HEK293 (cell line): ENCODE data around the gene FXN.

ENCODE experiments used
- CTCF ChIA-PET: fragments of 350-600 bp; formaldehyde crosslinking; extraction: SDS; loops from one replicate; lab custom pipeline; 2021; ENCODE audit warnings: antibody characterized with exemption; lab: Yijun Ruan, JAX
- POLR2A ChIA-PET: fragments of 300-600 bp; formaldehyde crosslinking; extraction: SDS; loops from one replicate; lab custom pipeline; 2020; ENCODE audit warnings: antibody characterized with exemption, inconsistent platforms; lab: Yijun Ruan, JAX
- H3K27ac ChIP-seq: fragments of 200-500 bp; sonication (Bioruptor generic); 2 replicates; pipeline ENCODE4 v1.5.1; 2014; ENCODE audit warnings: low read depth, low read length, control low read depth, inconsistent platforms; ENCODE audit errors: extremely low read depth
- H3K36me3 ChIP-seq, 2 experiments: fragments of 200-500 bp in 1 of 2; sonication (Bioruptor generic) in 1 of 2; 1 replicate in 1 of 2; 2 replicates in 1 of 2; pipeline ENCODE4 v1.5.1; 2014 to 2017; ENCODE audit warnings: inconsistent platforms in 2 of 2, low read length in 2 of 2; ENCODE audit not compliant: control insufficient read depth in 2 of 2, insufficient read depth in 1 of 2
- H3K4me1 ChIP-seq: fragments of 200-500 bp; sonication (Bioruptor generic); 2 replicates; pipeline ENCODE4 v1.5.1; 2014; ENCODE audit warnings: mild to moderate bottlenecking, low read length, inconsistent platforms; ENCODE audit not compliant: control insufficient read depth, insufficient read depth
- H3K4me3 ChIP-seq: 2 replicates; pipeline ENCODE4 v1.5.1; 2011; ENCODE audit warnings: low read depth, mild to moderate bottlenecking, control low read depth, low read length, moderate library complexity
- H3K9me3 ChIP-seq: fragments of 200-500 bp; sonication (Bioruptor generic); 2 replicates; pipeline ENCODE4 v1.5.1; 2014; ENCODE audit warnings: low read depth, low read length, inconsistent platforms; ENCODE audit not compliant: control insufficient read depth, insufficient read depth
- ATF2 ChIP-seq: fragments of 450-650 bp; formaldehyde crosslinking; IDR thresholded peaks from 2 replicates; pipeline ENCODE4 v1.5.1; 2016; ENCODE audit warnings: missing biosample characterization, missing genetic modification characterization, low read depth
- ELK4 ChIP-seq: IDR thresholded peaks from 2 replicates; pipeline ENCODE4 v1.6.1; 2011; ENCODE audit warnings: mild to moderate bottlenecking, low read depth, low read length, borderline replicate concordance
- GLI2 ChIP-seq: fragments of 450-650 bp; formaldehyde crosslinking; IDR thresholded peaks from 2 replicates; pipeline ENCODE4; 2017; ENCODE audit warnings: missing biosample characterization, missing genetic modification characterization, low read depth, borderline replicate concordance
- GLIS1 ChIP-seq: fragments of 450-650 bp; formaldehyde crosslinking; IDR thresholded peaks from 2 replicates; pipeline ENCODE4 v1.5.1; 2016; ENCODE audit warnings: missing biosample characterization, missing genetic modification characterization
- HOXA7 ChIP-seq: sonication (generic); formaldehyde crosslinking; IDR thresholded peaks from 2 replicates; pipeline ENCODE4 v1.8.1; 2022; ENCODE audit warnings: missing genetic modification reagents, borderline replicate concordance
- IKZF3 ChIP-seq: fragments of 450-650 bp; IDR thresholded peaks from 2 replicates; pipeline ENCODE4 v1.5.0; 2018; ENCODE audit warnings: missing biosample characterization, mild to moderate bottlenecking, missing genetic modification characterization, moderate library complexity
- KLF10 ChIP-seq: fragments of 450-650 bp; IDR thresholded peaks from 2 replicates; pipeline ENCODE4 v1.5.1; 2018; ENCODE audit warnings: missing biosample characterization, mild to moderate bottlenecking, missing genetic modification characterization
- MYNN ChIP-seq: fragments of 450-650 bp; formaldehyde crosslinking; IDR thresholded peaks from 2 replicates; pipeline ENCODE4 v1.5.1; 2016; ENCODE audit warnings: missing biosample characterization, missing genetic modification characterization, borderline replicate concordance
- MZF1 ChIP-seq: fragments of 450-650 bp; formaldehyde crosslinking; IDR thresholded peaks from 2 replicates; pipeline ENCODE4 v1.5.1; 2017; ENCODE audit warnings: missing biosample characterization, missing genetic modification characterization, borderline replicate concordance
- OSR2 ChIP-seq: fragments of 450-650 bp; formaldehyde crosslinking; IDR thresholded peaks from 2 replicates; pipeline ENCODE4 v1.5.1; 2016; ENCODE audit warnings: missing biosample characterization, missing genetic modification characterization
- OVOL3 ChIP-seq: fragments of 450-650 bp; formaldehyde crosslinking; IDR thresholded peaks from 2 replicates; pipeline ENCODE4 v1.5.1; 2016; ENCODE audit warnings: missing biosample characterization, missing genetic modification characterization
- SCRT2 ChIP-seq: fragments of 450-650 bp; formaldehyde crosslinking; IDR thresholded peaks from 2 replicates; pipeline ENCODE4 v1.5.1; 2016; ENCODE audit warnings: missing biosample characterization, missing genetic modification characterization
- TSHZ1 ChIP-seq: fragments of 450-650 bp; formaldehyde crosslinking; IDR thresholded peaks from 2 replicates; pipeline ENCODE4 v1.5.1; 2016; ENCODE audit warnings: missing biosample characterization, missing genetic modification characterization, borderline replicate concordance
- ZBTB7A ChIP-seq: fragments of 450-650 bp; formaldehyde crosslinking; IDR thresholded peaks from 2 replicates; pipeline ENCODE4 v1.5.1; 2016; ENCODE audit warnings: low read depth, missing biosample characterization, missing genetic modification characterization
- ZNF37A ChIP-seq: fragments of 450-650 bp; IDR thresholded peaks from 2 replicates; pipeline ENCODE4 v1.5.1; 2018; ENCODE audit warnings: missing biosample characterization, missing genetic modification characterization
- ZNF645 ChIP-seq: fragments of 450-650 bp; formaldehyde crosslinking; IDR thresholded peaks from 2 replicates; pipeline ENCODE4; 2016; ENCODE audit warnings: missing biosample characterization, missing genetic modification characterization
- ZNF664 ChIP-seq: fragments of 450-650 bp; formaldehyde crosslinking; IDR thresholded peaks from 2 replicates; pipeline ENCODE4 v1.5.1; 2016; ENCODE audit warnings: missing biosample characterization, missing genetic modification characterization

The FXN gene

GRCh38 chr9:69036799-69037198 lies 1.2 kb downstream of the FXN start (continued):
- no peak for TF ChIP-seq TSHZ1 (tag by site-specific recombination)
- TF ChIP-seq KLF10 (tag by site-specific recombination): no peak
- TF ChIP-seq HOXA7 (CRISPR knock-in tag): no peak

- ChIA-PET POLR2A (no interaction called here), CTCF (no interaction called here)
- TF ChIP-seq ELK4 (no peak), MYNN (no peak), ATF2 (tag by site-specific recombination) (no peak), ZNF664 (tag by site-specific recombination) (no peak), ZBTB7A (tag by site-specific recombination) (no peak), ZNF645 (tag by site-specific recombination) (no peak), GLIS1 (tag by site-specific recombination) (no peak), OVOL3 (tag by site-specific recombination) (no peak), ZNF37A (tag by site-specific recombination) (no peak), GLI2 (tag by site-specific recombination) (no peak)
- H3K4me3 ChIP-seq: no peak overlapping the region
- H3K4me1 ChIP-seq: peaks cover 3% of the 10 kb centered on the region; the same call in 1 of the 2 replicates
- no peaks in the 10 kb centered on the region for H3K9me3 ChIP-seq
- peaks cover 0 to under 1% of the 10 kb centered on the region in 2 experiments; a peak in 2 of 3 replicates for H3K36me3 ChIP-seq
- H3K27ac ChIP-seq: no peak overlapping the region
Measured at GRCh38 chr9:69040646-69041045, 5.1 kb downstream of the FXN start.

- ChIA-PET POLR2A (no interaction called here), CTCF (interaction anchor here (0.7 to 3.8 kb wide), 5 partner anchors 9 to 628 kb away, joined by 3 to 17 read pairs (median 7); no protein-coding TSS in a partner anchor)
- no peak for TF ChIP-seq IKZF3 (tag by site-specific recombination)
- TF ChIP-seq SCRT2 (tag by site-specific recombination): 0 out of 2 replicates have a peak, but pooled peaks have one; percentile 33
- TF ChIP-seq MZF1 (tag by site-specific recombination): peak; percentile 31; the same call in 1 of the 2 replicates
- TF ChIP-seq OSR2 (tag by site-specific recombination): no peak
- Histone ChIP-seq H3K9me3 (no peaks in the 10 kb centered on the region), H3K36me3 (peaks cover 0 to 38% of the 10 kb centered on the region in 2 experiments; a peak in 2 of 3 replicates), H3K4me3 (no peak overlapping the region), H3K27ac (no peak overlapping the region), H3K4me1 (peaks cover 3% of the 10 kb centered on the region; the same call in 1 of the 2 replicates)
Measured at GRCh38 chr9:69044240-69045219, 9.0 kb downstream of the FXN start.
